AG08395 (cell line): ENCODE measurements around the gene RAB26.

Experiments used
- DNase-seq: peaks from one replicate; pipeline ENCODE4 v3.0.0; 2012; ENCODE audit warnings: mixed read lengths, low spot score

RAB26 gene

GRCh38 chr16:2159175-2159838 lies 10.9 kb downstream of the RAB26 start:
- peak; percentile 63 for DNase-seq

GRCh38 chr16:2160915-2161551 lies 12.6 kb downstream of the RAB26 start:
- peak; percentile 79 for DNase-seq

- DNase-seq = no peak
These were observed 13.5 kb downstream of the RAB26 start for GRCh38 chr16:2161911-2162310.

GRCh38 chr16:2162676-2163118 lies 14.3 kb downstream of the RAB26 start:
- DNase-seq = no peak

- DNase-seq = no peak
These were observed 14.9 kb downstream of the RAB26 start for GRCh38 chr16:2163211-2163881.

- DNase-seq = no peak
These were observed 17.4 kb downstream of the RAB26 start for GRCh38 chr16:2165861-2166260.

- no peak for DNase-seq
These were observed 18.0 kb downstream of the RAB26 start for GRCh38 chr16:2166263-2167067.

- DNase-seq = no peak
These were observed 18.7 kb downstream of the RAB26 start for GRCh38 chr16:2167068-2167638.

GRCh38 chr16:2170080-2170479 lies 21.7 kb downstream of the RAB26 start:
- DNase-seq = no peak

- DNase-seq = no peak
These were observed 22.4 kb downstream of the RAB26 start for GRCh38 chr16:2170587-2171435.

- no peak for DNase-seq
These were observed 23.3 kb downstream of the RAB26 start for GRCh38 chr16:2171601-2172178.

GRCh38 chr16:2172688-2173335 lies 24.4 kb downstream of the RAB26 start:
- no peak for DNase-seq

GRCh38 chr16:2173366-2173765 lies 24.9 kb downstream of the RAB26 start:
- no peak for DNase-seq

- no peak for DNase-seq
These were observed 25.5 kb downstream of the RAB26 start for GRCh38 chr16:2173916-2174315.

- no peak for DNase-seq
These were observed 26.1 kb downstream of the RAB26 start for GRCh38 chr16:2174396-2175131.

- DNase-seq = no peak
These were observed 27.0 kb downstream of the RAB26 start for GRCh38 chr16:2175454-2175853.

GRCh38 chr16:2176047-2176446 lies 27.6 kb downstream of the RAB26 start:
- DNase-seq = no peak

- no peak for DNase-seq
These were observed 28.7 kb downstream of the RAB26 start for GRCh38 chr16:2177101-2177500.

- no peak for DNase-seq
These were observed 29.1 kb downstream of the RAB26 start for GRCh38 chr16:2177561-2177960.
